ENCODE data around the gene SYT9.

- TF ChIP-seq POLR2A (IDR thresholded peaks at IDR 0.05) (no peak), CTCF (IDR thresholded peaks at IDR 0.05) (no peak), POLR2AphosphoS5 (IDR thresholded peaks at IDR 0.05; ENCODE audit: insufficient read depth in 1 of 2, low read depth in 1 of 2) (no peak)
Observed at GRCh38 chr11:7457211-7457610, 205.5 kb downstream of the SYT9 start.

Data from vagina (tissue), 2 donors.